Hepatocyte (in vitro differentiated cells): Measurements from ENCODE around the gene CDK5. TPM values are rescaled to one million over a fixed set of nuclear protein-coding genes. Genes with fewer than 3 reads are reported as not detected.

Source experiments
- DNase-seq: peaks from one replicate; pipeline ENCODE4 v3.0.0-alpha.2; 2016; ENCODE audit warnings: low spot score
- H2AFZ ChIP-seq: fragments of 200-600 bp; sonication (generic); 2 replicates; pipeline ENCODE4 v1.6.0; 2016; ENCODE audit warnings: antibody characterized with exemption, mild to moderate bottlenecking
- H3K27ac ChIP-seq: fragments of 200-600 bp; sonication (generic); 2 replicates; pipeline ENCODE4 v1.5.1; 2016; ENCODE audit warnings: mild to moderate bottlenecking
- H3K27me3 ChIP-seq: fragments of 200-600 bp; sonication (generic); 2 replicates; pipeline ENCODE4 v1.6.1; 2016
- H3K36me3 ChIP-seq: fragments of 200-600 bp; sonication (generic); replicated peaks from 2 replicates; pipeline ENCODE4 v1.5.1; 2016; ENCODE audit warnings: low read depth; ENCODE audit not compliant: insufficient read depth
- H3K4me1 ChIP-seq: fragments of 200-600 bp; sonication (generic); 2 replicates; pipeline ENCODE4 v1.5.1; 2016; ENCODE audit warnings: mild to moderate bottlenecking, moderate library complexity; ENCODE audit not compliant: insufficient read depth
- H3K4me2 ChIP-seq: fragments of 200-600 bp; sonication (generic); 2 replicates; pipeline ENCODE4 v1.6.0; 2016
- H3K4me3 ChIP-seq: fragments of 200-600 bp; sonication (generic); 2 replicates; pipeline ENCODE4 v1.5.1; 2016; ENCODE audit warnings: mild to moderate bottlenecking
- H3K79me2 ChIP-seq: fragments of 200-600 bp; sonication (generic); 2 replicates; pipeline ENCODE4 v1.6.0; 2017; ENCODE audit warnings: mild to moderate bottlenecking
- H3K9me2 ChIP-seq: fragments of 200-600 bp; sonication (generic); replicated peaks from 2 replicates; pipeline ENCODE4 v1.6.0; 2017; ENCODE audit warnings: mild to moderate bottlenecking; ENCODE audit not compliant: insufficient read depth
- H3K9me3 ChIP-seq: fragments of 200-600 bp; sonication (generic); 2 replicates; pipeline ENCODE4 v1.5.1; 2016; ENCODE audit warnings: low read depth, mild to moderate bottlenecking
- H4K20me1 ChIP-seq: fragments of 200-600 bp; sonication (generic); 2 replicates; pipeline ENCODE4 v1.6.0; 2016; ENCODE audit warnings: mild to moderate bottlenecking; ENCODE audit not compliant: insufficient read depth, poor library complexity, severe bottlenecking
- CTCF ChIP-seq: fragments of 200-600 bp; sonication (generic); IDR thresholded peaks from 2 replicates; pipeline ENCODE4 v1.5.1; 2016; ENCODE audit warnings: antibody characterized with exemption, mild to moderate bottlenecking; ENCODE audit not compliant: poor library complexity
- EZH2 ChIP-seq: fragments of 200-600 bp; sonication (generic); IDR thresholded peaks from 2 replicates; pipeline ENCODE4 v1.6.1; 2016; ENCODE audit warnings: antibody characterized with exemption, mild to moderate bottlenecking, borderline replicate concordance
- EZH2phosphoT487 ChIP-seq: fragments of 200-600 bp; sonication (generic); IDR thresholded peaks from one replicate; pipeline ENCODE4 v1.6.1; 2018; ENCODE audit warnings: antibody characterized with exemption, mild to moderate bottlenecking, low read depth, moderate library complexity; ENCODE audit not compliant: unreplicated experiment, severe bottlenecking
- WGBS: methylation state at CpG from one replicate; pipeline ENCODE4 v1.1.6; 2016; ENCODE audit warnings: low lambda C conversion rate; ENCODE audit errors: missing lambda C conversion rate; 5-methylcytosine and 5-hydroxymethylcytosine counted together
- polyA plus RNA-seq: library from polyadenylated mRNA; unstranded; fragments of >200 nt; fragmentation: Nextera tagmentation; extraction: Ambion mirVana; gene quantifications from 2 replicates; pipeline ENCODE4 v1.2.1, GENCODE V29; 2016
- total RNA-seq: library from RNA; depleted of rRNA; stranded (reverse); fragments of >200 nt; gene quantifications from 2 replicates; pipeline ENCODE4 v1.2.3, GENCODE V29; 2014

Gene CDK5
- total and polyA plus RNA-seq, 2 experiments from 2014 or later, result 17.4 to 29.4 TPM

- H3K4me3 ChIP-seq, result no peak overlapping the region
- H3K79me2 ChIP-seq, result peaks cover 82% of the 10 kb centered on the region
- no peaks in the 10 kb centered on the region for H3K9me3 ChIP-seq
- no peak overlapping the region for H3K4me2 ChIP-seq
- H3K9me2 ChIP-seq, result no peaks in the 10 kb centered on the region
- no peak overlapping the region for H3K27ac ChIP-seq
- peaks cover 69% of the 10 kb centered on the region for H4K20me1 ChIP-seq
- no peak for TF ChIP-seq EZH2
- no peak for TF ChIP-seq EZH2phosphoT487
- TF ChIP-seq CTCF, result no peak
- H3K36me3 ChIP-seq, result no peaks in the 10 kb centered on the region
- H2AFZ ChIP-seq, result no peak overlapping the region
- H3K4me1 ChIP-seq, result no peaks in the 10 kb centered on the region
- no peaks in the 10 kb centered on the region for H3K27me3 ChIP-seq
- 88% methylated on average over 3 of the region's 3 CpGs for WGBS
- DNase-seq, result no peak
These were observed 45.3 kb upstream of the CDK5 start for GRCh38 chr7:151102991-151103390.

GRCh38 chr7:151101621-151102396 is 44.1 kb upstream of the CDK5 start:
- Histone ChIP-seq H2AFZ (no peak overlapping the region), H3K79me2 (peaks cover 89% of the 10 kb centered on the region), H4K20me1 (peaks cover 75% of the 10 kb centered on the region), H3K27me3 (no peaks in the 10 kb centered on the region), H3K27ac (no peak overlapping the region), H3K9me3 (no peaks in the 10 kb centered on the region), H3K9me2 (no peaks in the 10 kb centered on the region), H3K36me3 (no peaks in the 10 kb centered on the region), H3K4me2 (no peak overlapping the region), H3K4me3 (no peak overlapping the region), H3K4me1 (no peaks in the 10 kb centered on the region)
- DNase-seq, result no peak
- TF ChIP-seq EZH2 (no peak), EZH2phosphoT487 (no peak), CTCF (no peak)
- 94% methylated on average over 24 of the region's 24 CpGs for WGBS

GRCh38 chr7:151100921-151101320 is 43.2 kb upstream of the CDK5 start:
- no peak overlapping the region for H3K4me2 ChIP-seq
- DNase-seq, result no peak
- no peak overlapping the region for H3K27ac ChIP-seq
- WGBS, result 91% methylated on average over 10 of the region's 10 CpGs
- TF ChIP-seq EZH2phosphoT487 (no peak), EZH2 (no peak), CTCF (no peak)
- no peaks in the 10 kb centered on the region for H3K4me1 ChIP-seq
- no peak overlapping the region for H3K4me3 ChIP-seq
- H3K9me2 ChIP-seq, result no peaks in the 10 kb centered on the region
- H3K27me3 ChIP-seq, result no peaks in the 10 kb centered on the region
- H2AFZ ChIP-seq, result no peak overlapping the region
- no peaks in the 10 kb centered on the region for H3K9me3 ChIP-seq
- H3K36me3 ChIP-seq, result no peaks in the 10 kb centered on the region
- peaks cover 89% of the 10 kb centered on the region for H3K79me2 ChIP-seq
- peaks cover 82% of the 10 kb centered on the region for H4K20me1 ChIP-seq
